HG02759 (cell line): ENCODE measurements around the gene ACTG2.
"Not testable (repeated sequence)": the region's sequence is repeated elsewhere in the genome, so short reads cannot be mapped to it uniquely, and the experiment has no call there.

Source experiments
- ATAC-seq: cut with Tn5 transposase; IDR thresholded peaks from one replicate; pipeline ENCODE4 v1.9.1; 2021; ENCODE audit warnings: mild to moderate bottlenecking, moderate library complexity; ENCODE audit not compliant: unreplicated experiment

ACTG2 gene

DNA sequence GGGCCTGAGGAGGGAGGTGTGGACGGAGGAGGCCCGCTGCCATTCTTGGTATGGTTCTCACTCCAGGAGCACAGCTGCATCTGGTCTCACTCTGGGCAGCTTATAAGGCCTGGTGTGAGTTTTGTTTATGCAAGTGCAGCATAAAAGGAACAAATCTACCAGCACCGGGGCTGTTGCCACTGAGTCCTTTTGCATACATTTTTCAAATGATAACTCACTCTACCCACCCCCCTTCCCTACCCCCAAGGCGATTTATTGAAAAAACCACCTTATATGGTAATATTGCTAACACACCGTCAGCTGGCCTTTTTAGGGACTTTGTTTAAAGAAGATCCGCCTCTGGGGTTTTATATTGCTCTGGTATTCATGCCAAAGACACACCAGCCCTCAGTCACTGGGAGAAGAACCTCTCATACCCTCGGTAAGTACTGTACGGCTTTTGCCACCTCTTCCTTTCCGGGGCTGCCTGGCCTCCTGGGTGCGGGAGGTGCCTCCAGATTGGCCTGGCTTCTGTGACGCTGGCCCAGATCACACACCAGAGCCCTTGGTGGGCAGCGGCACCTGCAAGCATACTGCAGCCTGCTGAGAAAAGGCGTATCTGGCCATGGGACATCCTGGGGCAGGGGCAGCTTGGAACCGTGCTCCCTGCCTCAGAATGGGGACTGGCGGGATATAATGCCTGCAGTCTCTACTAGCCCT, at the start of gene ACTG2:
ACTG2 (plus strand) TSS at position 378 of the 699 bp plus-strand sequence. CDS start 8,304 bp downstream, outside the sequence.
- no peak for ATAC-seq

DNA sequence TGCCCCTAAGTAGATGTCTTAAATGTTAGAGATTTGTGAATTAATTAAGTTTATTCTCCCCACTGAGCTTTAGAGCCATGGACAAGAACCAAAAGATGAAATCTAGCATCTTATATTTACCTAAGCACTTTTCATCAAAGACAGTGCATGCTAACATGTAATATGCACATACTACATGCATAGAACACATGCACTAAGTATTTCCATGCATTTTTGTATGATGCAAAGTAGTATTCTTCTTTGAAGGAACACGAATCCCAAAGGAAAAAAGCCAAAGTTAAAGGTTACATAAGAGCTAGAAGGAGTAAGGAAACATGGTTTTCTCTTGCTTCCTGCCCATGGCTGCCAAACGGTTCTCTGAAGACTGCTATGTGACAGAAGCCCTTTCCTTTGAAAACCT, 48.7 kb upstream of the ACTG2 start:
- ATAC-seq, result no peak

DNA sequence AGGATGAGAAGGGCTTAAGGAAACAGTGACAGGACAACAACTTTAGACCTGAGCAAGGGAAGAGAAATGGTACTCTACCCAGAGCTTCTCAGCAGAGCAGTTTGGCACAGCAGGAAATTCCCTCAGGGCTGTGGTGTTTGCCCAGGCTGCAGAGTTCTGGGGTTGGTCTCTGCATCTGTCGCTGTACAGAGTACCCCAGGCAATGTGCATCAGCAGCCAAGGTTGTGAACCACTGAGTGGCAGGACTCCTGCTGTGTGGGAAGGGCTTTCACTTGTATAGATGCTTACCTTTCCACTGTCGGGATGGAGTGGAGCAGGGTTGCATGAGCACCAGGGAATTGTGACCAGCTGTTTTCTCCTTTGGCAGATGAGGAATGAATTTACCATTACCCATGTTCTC, 42.8 kb upstream of the ACTG2 start:
- no peak for ATAC-seq

DNA sequence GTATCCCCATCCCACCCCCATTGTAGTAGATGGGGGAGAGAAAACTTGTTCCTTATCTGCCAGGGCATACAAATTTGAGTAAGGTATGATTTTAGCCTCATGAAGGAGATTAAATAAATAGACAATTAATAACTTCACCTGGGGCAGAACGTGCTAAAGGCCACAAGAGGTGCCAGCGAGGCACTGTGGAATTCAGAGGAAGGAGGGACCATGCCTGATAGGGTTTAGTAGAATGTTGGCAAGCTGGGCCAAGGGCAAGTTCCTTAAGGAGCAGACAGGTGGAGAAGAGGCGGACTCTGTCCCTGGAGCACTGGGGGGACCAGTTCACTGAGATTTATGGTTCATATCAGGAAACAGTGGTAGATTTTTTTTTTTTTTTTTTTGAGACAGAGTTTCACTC, 41.5 kb upstream of the ACTG2 start:
- no peak for ATAC-seq

DNA sequence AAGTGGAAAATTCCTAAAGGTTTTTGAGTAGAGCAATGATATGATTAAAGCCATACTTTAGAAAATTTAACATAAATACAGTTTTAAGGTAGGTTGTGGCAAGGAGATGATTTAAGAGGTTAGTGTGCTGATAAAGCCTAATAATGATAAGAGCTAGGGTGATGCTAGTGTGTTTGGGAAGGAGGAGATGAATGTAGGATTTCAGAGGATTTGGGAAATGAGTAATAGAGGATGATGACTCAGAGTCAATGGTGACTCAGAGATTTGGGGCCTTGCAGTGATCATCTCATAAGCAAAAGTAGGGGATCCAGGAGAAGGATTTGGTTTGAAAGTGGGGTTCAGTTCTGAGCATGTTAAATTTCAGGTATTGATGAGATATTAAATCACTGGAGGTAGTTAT, 40.8 kb upstream of the ACTG2 start:
- no peak for ATAC-seq

DNA sequence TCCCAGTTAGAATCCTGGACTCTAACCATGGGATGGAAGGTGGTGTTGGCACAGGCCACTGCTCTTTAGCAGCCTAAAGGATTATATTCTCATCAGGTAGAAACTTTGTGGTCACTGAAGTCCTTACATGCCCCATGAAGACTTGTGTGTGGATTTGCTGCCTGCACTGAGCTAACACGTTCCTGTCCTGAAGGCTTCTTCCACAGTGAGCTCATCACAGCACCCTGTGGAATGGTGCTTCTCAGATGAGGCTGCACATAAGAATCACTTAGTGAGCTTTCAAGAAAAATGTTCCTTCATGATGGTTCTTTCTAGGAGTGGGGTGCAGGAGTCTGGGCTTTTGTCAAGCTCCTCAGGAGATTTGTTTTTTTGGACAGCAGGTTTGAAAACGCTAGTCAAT, 37.3 kb upstream of the ACTG2 start:
- no peak for ATAC-seq

DNA sequence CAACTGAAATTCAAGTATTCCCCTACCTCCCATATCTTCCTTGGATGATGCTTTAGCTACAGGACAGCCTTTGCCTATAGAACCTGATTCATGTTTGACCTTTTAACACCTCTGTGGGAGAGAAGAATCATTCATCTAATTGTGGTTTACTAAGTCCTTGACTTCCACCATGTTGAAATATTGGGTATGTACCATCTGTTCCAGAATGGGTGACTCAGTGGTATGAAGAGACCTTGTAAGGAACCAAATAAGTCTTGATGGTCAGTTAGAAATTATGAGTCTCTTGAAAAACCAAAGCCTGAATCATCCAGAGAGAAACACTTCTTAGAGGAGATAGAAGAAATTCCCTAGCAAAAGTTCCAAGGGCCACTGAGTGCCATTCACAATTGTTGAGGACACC, 36.6 kb upstream of the ACTG2 start:
- ATAC-seq, result no peak

DNA sequence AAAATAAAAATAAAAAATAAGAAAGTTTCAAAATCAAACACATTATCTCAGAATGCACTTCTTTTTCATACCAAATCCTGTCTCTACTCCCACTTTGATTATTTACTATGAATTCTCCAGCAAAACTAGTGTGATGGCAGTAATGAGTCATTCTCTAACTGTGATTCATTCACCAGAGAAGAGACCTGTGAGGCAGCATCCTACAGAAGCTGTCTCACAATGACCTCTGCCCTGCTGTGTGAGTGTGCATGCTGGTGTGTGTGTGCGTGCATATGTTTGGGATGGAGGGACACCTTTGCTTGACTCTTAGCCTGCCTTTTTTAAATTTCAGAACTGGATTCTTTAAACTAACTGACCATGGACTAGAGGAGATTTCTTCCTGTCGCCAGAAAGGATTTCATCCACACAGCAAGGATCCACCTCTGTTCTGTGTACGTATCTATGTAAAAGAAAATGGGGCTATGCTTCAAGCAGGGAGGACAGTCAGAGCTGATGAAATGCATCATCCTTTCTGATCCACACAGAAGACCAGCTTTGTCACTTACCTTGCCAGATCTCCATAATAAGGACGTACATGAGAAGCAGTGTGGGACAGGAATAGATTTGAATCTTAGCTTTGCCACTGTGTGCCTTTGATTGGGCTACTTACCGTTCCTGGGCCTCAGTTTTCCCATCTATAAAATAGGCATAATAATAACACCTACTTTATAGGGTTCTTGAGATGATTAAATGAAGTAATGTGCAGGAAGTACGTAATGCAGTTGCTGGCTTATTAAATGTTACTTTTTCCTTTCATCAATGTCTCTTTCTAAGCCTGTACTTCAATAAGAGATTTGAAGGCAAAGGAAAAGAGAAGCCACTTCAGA, 32.9 kb upstream of the ACTG2 start:
- no peak for ATAC-seq

DNA sequence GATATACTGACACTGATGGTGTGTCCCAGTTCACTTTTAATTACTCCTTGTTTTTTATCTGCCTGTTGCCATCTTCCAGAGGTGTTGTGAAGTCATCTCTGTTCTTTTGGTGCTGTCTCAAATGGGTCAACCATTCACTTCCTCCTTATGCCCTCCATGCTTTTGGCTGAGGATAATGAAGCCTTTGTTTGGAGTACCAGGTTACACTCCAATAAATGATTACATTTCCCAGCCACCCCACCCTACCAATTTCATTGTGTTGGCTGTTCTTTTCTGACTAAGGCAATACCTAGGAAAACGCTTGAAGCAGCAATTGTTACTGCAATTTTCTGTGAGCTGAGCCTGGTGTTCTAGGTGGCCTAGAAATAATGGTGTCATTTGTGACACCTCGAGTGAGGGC, 29.8 kb upstream of the ACTG2 start:
- no peak for ATAC-seq

DNA sequence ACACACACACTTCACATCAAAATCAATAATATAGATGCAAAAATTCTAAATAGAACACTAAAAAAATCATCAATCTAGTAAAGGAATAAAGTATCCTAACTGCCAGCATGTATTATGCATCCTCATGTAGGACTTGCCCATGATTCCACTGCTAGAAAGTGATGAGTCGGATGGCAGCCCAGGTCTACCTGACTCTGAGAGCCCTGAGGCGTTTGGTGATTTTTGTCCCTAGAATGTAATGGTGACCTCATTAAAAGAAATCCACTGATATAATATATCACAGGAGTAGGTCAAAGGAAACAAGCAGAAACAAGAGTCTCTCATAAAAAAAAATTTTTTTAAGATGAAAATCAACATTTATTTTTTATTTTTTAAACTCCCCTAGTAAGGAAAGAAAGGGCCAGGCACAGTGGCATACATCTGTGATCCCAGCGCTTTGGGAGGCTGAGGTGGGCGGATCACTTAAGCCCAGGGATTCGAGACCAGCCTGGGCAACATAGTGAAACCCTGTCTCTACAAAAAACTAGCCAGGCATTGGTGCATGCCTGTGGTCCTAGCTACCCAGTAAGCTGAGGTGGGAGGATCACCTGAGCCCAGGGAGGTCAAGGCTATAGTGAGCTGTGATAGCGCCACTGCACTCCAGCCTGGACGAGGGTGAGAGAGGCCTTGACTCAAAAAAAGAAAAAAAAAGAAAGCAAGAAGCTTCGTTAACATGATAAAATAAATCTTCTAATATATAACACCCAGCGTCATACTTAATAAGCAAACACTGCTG, 24.4 kb upstream of the ACTG2 start:
- ATAC-seq, result no peak

DNA sequence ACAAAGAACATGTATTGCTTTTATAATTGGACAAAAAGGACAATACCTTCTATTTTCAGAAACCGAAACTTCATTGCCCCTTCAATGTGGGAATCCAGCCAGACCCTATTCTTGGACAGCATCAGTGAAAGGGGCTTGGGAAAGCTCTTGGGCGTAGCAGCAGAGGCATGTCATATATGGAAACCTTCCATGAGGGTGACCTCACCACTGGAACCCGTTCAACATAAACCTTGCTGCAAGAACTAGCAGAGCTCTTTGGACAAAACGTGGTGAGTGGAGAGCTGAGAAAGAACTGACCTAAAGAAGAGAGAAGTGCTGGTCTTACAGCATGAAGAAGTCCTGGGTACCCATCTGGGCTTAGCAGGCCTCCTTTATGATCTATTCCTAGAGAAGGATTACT, 22.7 kb upstream of the ACTG2 start:
- no peak for ATAC-seq

DNA sequence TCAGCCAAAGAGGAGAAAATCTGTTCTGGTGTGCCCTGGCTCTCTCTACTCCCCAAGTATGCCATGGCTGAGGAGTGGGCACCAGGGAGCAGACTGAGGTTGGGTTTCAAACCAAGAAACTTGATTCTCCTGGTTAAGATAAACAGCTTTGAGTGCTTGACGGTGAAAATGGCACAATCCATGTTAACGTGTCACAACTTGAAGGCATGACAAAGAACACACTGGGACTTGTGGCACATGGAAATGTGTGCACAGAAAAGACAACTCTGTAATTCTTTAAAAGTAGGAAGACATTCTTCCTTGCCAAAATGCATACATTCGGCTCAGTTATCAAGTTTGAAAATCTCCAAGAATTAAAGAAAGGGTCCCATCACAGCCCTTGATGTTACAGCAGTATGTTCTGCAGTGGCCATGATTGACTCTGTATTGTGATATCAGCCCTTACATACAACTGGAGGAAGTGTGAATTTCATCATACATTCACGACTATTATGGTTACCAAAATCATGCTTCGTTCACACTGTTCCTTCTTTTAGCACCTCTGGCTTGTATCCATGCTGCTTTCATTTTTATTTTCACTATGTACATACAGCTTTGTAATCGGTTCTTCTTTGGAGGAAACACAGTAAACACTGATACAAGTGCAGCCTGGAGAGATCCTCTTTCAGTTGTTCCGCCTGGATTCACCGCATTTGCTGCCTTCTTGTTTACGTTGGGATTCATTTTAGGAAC, 15.6 kb upstream of the ACTG2 start:
- no peak for ATAC-seq

DNA sequence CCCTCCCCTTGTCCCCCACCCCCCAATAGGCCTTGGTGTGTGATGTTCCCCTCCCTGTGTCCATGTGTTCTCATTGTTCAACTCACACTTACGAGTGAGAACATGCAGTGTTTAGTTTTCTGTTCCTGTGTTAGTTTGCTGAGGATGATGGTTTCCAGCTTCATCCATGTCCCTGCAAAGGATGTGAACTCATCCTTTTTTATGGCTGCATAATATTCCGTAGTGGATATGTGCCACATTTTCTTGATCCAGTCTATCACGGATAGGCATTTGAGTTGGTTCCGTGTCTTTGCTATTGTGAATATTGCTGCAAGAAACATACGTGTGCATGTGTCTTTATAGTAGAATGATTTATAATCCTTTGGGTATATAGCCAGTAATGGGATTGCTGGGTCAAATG, 14.8 kb upstream of the ACTG2 start:
- not testable (repeated sequence) for ATAC-seq

DNA sequence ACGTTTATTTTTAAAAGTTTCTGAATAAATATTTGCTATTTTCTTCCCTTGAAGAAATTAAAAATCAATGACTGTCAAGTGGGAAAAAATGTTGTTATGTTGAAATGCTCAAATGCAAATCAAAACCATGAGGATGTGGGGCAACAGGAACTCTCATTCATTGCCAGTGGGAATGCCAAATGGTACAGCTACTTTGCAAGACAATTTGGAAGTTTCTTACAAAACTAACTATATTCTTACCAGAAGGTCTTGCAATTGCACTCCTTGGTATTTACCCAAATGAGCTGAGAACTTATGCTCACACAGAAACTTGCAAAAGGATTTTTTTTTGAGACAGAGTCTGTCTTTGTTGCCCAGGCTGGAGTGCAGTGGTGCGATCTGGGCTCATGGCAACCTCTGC, 7.4 kb upstream of the ACTG2 start:
- no peak for ATAC-seq

DNA sequence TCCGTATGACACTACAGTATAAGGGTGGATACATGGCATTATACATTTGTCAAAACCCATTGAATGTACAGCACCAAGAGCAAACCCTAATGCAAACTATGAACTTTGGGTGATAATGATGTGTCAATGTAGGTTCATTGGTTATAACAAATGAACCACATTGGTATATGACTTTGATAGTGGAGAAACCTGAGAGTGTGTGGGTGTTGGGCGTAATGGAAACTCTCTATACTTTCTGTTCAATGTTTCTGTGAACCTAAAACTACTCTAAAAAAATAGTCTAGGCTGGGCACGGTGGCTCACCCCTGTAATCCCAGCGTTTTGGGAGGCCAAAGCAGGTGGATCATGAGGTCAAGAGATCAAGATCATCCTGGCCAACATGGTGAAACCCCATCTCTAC, 6.5 kb upstream of the ACTG2 start:
- no peak for ATAC-seq

DNA sequence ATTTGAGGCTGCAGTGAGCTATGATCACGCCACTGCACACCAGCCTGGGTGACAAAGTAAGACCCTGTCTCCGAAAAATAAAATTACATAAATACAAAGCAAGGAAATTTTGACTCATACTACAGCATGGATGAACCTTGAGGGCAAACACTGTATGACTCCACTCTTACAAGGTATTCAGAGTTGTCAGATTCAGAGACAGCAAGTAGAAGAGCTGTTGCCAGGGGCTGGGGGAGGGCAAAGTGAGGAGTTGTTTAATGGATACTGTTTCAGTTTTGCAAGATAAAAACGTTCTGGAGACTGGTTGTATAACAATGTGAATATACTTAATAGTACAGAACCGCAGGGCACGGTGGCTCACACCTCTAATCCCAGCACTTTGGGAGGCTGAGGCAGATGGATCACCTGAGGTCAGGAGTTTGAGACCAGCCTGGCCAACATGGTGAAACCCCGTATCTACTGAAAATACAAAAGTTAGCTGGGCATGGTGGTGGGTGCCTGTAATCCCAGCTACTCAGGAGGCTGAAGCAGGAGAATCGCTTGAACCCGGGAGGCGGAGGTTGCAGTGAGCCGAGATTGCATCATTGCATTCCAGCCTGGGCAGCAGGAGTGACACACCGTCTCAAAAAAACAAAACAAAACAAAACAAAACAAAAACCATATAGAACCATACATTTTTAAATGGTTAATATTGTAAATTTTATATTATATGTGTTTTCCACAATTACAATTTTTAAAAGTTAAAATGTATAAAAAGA, 5.0 kb upstream of the ACTG2 start:
- ATAC-seq, result not testable (repeated sequence)

DNA sequence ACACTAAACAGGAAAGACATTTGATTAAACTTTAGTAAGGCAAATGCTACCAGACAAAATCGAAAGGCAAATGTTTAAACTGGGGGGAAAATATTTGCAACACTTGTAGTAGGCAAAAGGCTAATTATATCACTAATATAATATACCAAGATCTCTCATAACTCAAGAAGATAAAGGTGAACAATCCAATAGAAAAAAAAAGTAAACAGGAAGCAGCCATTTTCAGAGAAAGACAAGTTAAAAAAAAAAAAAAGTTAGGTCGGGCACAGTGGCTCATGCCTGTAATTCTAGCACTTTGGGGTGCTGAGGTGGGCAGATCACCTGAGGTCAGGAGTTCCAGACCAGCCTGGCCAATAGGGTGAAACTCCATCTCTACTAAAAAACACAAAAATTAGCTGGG, 4.4 kb upstream of the ACTG2 start:
- ATAC-seq, result no peak

DNA sequence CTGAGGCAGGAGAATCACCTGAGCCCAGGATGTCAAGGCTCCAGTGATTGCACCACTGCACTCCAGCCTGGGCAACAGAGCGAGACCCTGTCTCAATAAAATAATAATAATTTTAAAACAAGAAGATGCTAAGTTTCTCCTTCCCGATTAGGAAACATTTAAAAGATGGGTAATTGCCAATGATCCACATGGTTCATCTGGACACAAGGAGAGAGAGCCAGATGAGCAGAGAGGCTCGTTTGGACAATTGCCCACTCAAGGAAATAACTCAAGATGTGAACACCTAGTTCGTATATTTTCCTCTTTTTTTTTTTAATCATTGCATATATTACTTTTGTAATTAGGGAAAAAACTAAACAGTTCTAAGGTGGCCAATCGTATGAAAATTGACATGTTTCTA, 3.6 kb upstream of the ACTG2 start:
- no peak for ATAC-seq

DNA sequence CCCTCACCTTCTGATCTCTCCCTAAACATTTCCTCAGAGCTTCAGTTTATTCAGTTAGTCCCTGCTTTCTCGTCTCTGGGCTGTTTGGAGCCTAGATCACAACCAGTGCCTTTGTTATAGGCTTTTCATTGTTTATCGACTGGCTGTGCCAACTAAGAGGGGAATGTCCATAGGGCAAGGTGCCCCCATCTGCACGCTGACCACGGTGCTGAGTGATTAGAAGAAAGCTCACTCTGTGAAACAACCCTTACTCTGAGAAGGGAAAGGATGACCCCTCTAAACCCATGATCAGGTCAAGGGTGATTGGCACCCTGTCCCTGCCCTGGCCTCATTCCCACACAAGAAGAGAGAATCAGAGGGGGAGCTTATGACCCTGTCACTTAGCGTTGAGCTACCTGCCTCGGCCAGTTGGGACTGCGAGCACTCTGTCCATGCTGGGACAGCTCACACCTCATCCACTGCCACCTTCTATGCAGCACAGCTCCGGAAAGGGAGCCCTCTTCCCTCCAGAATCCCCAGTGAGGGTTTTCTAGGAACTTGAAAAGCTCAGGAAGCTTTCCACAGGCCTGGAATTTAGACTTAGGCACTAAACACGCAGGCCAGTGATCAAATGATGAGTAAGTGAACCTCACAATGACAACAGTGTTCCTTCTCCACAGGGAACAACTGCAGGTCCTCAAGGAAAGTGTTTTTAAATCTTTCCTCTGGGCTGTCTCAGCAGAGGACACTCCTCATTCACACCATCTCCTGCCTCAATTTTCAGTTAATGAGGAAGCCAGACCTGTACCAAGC, 2.3 kb upstream of the ACTG2 start:
- ATAC-seq, result no peak
